Endothelial cell of umbilical vein (primary cell): ENCODE measurements around the gene POC5.

Experiments used
- EZH2 ChIP-seq: IDR thresholded peaks from 2 replicates; pipeline ENCODE4 v1.6.1; 2012; ENCODE audit warnings: borderline replicate concordance, low read depth, mild to moderate bottlenecking, moderate library complexity, low read length, inconsistent platforms; ENCODE audit not compliant: severe bottlenecking
- FOS ChIP-seq: IDR thresholded peaks from 2 replicates; pipeline ENCODE4 v1.6.1; 2011; ENCODE audit warnings: mild to moderate bottlenecking, low read length, moderate library complexity, borderline replicate concordance; ENCODE audit not compliant: insufficient read depth
- POLR2A ChIP-seq: IDR thresholded peaks from 2 replicates; pipeline ENCODE4 v1.6.1; 2012; ENCODE audit warnings: low read depth, mild to moderate bottlenecking, control low read depth, low read length
- POLR2AphosphoS5 ChIP-seq: IDR thresholded peaks from 2 replicates; pipeline ENCODE4 v1.6.1; 2012; ENCODE audit warnings: low read depth, mild to moderate bottlenecking, control low read depth, low read length, moderate library complexity; ENCODE audit not compliant: insufficient read depth
- TF ChIP-seq, protein P1 (sequence below), 2 donors: IDR thresholded peaks; 1 replicate in 1 of 2; 2 replicates in 1 of 2; pipeline ENCODE4 v1.5.1; 2011; ENCODE audit warnings: low read length in 2 of 2, mild to moderate bottlenecking in 2 of 2, moderate library complexity in 2 of 2, control low read depth in 1 of 2, inconsistent platforms in 1 of 2, low read depth in 1 of 2; ENCODE audit not compliant: insufficient read depth in 1 of 2; ENCODE audit errors: extremely low read depth in 1 of 2

- TF ChIP-seq POLR2A (no peak), EZH2 (no peak), FOS (no peak), POLR2AphosphoS5 (no peak)
- TF ChIP-seq, protein P1, sequence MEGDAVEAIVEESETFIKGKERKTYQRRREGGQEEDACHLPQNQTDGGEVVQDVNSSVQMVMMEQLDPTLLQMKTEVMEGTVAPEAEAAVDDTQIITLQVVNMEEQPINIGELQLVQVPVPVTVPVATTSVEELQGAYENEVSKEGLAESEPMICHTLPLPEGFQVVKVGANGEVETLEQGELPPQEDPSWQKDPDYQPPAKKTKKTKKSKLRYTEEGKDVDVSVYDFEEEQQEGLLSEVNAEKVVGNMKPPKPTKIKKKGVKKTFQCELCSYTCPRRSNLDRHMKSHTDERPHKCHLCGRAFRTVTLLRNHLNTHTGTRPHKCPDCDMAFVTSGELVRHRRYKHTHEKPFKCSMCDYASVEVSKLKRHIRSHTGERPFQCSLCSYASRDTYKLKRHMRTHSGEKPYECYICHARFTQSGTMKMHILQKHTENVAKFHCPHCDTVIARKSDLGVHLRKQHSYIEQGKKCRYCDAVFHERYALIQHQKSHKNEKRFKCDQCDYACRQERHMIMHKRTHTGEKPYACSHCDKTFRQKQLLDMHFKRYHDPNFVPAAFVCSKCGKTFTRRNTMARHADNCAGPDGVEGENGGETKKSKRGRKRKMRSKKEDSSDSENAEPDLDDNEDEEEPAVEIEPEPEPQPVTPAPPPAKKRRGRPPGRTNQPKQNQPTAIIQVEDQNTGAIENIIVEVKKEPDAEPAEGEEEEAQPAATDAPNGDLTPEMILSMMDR (IDR thresholded peaks at IDR 0.05; ENCODE audit: extremely low read depth in 1 of 2, insufficient read depth in 1 of 2, low read depth in 1 of 2, low read length in 2 of 2): no peak
Observed at GRCh38 chr5:75721573-75721972, 4.3 kb upstream of the POC5 start.
